Lung microvascular endothelial cell (primary cell): ENCODE results near the gene TELO2. TPM values are rescaled to one million over a fixed set of nuclear protein-coding genes. Genes with fewer than 3 reads are reported as not detected.
A peak's percentile ranks its signal among the peaks of the same experiment; 100 is the strongest.

Experiments
- DNase-seq, 2 donors: peaks; one replicate each; pipeline versions ENCODE4 v3.0.0 to v3.0.0-alpha.2; 2010; ENCODE audit warnings: low read depth in 2 of 2
- total RNA-seq: library from RNA; depleted of rRNA; stranded (reverse); fragments of >200 nt; gene quantifications from 2 replicates; pipeline ENCODE4 v1.2.1, GENCODE V29; 2014

Gene TELO2
- total RNA-seq, 1 donor from 2014 or later, result 17.9 TPM

DNA sequence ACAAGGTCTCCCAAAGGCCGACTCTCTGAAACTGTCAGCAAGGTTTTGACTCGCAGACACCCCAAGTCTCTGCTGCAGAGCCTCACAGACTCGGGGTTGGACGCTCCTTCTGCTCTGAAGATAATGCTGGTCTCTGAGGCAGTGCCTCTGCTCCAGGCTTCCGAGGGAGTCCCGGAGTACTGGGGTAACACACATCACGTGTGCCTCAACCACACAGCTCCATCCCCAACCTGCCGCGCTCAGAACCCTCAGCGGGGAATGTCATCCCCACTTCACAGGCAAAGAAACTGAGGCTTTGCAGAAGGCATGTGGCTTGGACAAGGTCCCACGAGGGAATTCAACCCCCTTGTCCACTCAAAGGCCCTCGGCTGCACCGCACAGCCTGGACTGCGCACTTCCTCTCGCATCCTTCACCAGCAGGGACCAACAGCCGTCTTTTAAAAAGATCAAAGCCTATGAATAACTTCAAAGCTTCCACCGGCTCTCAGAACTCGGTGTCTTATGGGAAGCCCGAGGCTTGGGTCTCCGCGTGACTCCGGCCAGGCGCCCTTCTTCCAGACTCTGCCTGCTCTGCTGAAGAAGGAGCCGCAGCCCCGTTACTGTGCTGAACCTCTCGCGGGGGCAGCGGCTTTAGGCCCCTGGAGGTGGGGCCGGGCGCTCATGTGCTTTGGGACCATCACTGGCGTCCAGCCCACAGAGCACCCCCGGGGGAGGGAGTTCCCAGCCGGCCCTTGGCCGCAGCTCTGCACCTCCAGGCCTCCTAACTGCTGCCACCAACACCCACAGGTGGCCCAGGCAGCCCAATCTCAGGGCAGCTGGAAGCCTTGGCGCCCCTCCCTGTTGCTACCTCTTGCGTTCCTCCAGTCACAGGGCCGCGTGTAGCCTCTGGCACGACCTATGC, 42.5 kb downstream of the TELO2 start:
- peak in 1 of 2 donors; percentile 22 for DNase-seq

DNA sequence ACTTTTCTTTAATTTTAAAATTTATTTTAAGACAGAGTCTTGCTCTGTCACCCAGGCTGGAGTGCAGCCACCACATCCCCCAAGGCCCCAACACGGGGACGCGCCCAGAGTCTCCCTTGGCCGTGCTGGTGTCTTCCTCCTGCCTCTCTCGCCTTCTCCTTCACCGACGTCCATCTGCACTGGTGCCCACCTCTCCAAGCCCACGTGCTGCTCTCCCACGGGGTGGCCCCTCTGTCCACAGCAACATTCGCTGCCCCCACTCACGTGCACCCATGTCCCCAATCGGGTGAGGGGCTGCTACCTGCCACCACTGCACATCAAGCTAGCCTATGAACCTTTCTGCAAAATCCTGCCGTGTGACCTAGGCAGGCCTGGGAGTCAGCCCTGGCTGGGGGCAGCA, 43.4 kb downstream of the TELO2 start:
- DNase-seq, result no peak

DNA sequence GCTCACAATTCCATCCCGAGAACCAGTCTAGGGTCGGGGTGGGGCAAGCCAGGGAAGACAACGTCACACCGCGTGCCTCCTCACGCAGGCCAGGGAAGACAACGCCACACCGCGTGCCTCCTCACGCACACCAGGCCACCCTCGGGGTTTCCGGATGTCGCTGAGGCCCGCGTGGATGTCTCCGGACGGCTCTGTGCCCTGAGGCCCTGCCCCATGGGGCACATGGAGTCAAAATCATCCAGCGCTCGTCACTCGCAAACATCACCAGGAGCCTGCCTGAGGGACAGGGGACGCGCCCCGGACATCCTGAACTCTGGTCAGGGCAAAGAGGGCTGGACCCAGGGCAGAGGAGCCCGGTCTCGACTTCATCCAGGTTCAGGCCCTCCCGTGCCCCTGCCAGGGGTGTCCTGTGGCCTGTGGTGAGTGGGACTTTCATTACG, 44.0 kb downstream of the TELO2 start:
- DNase-seq, result no peak

DNA sequence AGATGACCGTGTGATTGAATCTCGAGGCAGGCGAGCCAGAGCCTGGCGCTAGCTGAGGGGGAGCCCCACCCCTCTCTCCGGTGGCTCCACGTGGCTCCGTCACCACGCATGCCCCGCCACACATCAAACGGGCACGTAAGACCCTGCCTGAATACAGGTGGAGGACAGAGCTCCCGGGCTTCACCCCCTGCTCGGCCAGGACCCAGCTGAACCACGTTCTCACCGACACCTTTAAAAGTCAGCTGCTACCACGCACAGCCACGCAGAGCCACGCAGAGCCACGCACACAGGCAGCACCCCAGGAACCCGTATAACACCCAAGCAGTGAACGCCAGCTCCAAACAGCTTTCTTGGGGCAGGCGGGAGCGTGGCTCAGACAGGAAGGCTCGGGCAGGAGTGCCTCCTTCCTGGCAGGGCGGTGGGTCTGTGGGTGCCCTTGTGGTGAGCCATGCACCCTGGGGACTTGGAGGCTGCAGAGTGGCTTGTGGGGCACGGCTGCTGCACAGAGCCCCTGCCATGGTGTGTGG, 44.7 kb downstream of the TELO2 start:
- no peak for DNase-seq

DNA sequence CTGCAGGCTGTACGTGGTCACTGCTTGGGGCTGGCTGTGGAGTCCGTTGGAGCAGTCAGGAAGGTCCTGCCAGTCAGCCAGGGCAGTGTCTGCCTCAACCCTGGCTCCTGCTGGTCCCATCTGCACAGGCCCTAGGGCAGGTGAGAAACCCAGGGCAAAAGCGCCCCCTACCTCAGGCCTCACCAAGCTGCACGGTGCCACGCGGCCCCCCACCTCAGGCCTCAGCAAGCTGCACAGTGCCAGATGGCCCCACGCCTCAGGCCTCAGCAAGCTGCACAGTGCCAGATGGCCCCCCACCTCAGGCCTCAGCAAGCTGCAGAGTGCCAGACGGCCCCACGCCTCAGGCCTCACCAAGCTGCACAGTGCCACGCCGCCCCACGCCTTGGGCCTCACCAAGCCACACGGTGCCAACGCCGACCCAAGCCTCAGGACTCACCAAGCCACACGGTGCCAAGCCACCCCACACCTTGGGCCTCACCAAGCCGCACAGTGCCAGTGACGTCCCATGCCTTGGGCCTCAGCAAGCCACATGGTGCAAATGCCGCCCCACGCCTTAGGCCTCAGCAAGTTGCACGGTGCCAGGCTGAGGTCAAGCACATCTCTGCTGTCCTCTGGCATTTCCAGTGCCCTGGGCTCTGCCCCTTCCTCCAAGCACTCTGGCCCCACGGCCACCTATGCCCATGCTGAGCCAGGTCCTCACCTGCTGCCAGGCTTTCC, 45.8 kb downstream of the TELO2 start:
- DNase-seq, result peak in 1 of 2 donors; percentile 64

DNA sequence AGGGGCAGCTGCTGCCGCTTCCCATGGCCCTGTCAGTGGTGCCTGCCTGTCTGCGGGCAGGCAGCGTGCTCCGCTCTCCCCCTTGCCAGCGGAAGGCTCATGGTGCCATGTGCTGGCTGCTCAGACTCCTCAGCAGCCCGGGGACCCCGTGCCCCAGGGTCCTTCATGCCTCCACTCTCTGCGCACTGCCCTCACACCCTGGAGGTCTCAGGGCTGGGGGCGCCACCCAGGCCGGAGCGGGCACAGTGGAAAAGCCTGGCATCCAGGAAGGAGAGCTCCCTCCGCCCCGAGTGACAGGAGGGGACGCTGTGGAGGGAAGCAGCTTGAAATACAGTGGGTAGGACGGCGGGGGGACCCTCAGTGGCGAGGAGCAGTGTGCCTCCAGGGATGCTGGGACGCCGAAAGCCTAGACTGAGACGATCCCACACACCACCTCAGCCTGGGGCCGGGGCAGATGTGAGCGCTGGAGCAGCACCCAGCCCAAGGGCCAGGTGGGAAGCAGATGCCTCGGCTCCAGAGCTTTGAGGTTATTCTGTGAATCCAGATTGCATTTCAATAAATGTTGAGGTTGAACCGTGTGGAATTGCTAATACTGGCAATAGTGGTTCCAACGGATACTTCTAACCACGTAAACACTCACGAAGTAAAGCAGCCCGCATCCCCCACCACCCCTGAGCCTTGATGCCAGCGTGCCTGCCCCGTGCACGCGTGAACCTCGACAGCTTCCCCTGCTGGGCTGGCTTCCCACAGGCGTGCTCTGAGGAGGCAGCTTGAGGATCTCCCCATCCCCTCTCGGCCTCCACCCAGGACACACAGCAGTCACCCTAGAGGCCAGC, 46.8 kb downstream of the TELO2 start:
- DNase-seq, result no peak

DNA sequence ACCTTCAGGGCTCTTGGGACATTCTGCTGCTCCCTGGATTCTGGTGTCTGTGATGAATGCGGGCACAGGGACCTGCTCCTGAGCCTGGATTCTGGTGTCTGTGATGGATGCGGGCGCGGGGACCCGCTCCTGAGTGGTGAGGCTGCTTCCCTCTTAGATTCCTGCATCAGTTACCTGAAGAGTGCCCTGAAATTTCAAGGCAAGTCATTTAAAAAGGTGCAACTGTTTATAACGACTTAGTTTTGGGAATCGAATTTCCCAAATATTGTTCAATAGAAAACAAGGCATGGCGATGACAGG, 47.3 kb downstream of the TELO2 start:
- no peak for DNase-seq

DNA sequence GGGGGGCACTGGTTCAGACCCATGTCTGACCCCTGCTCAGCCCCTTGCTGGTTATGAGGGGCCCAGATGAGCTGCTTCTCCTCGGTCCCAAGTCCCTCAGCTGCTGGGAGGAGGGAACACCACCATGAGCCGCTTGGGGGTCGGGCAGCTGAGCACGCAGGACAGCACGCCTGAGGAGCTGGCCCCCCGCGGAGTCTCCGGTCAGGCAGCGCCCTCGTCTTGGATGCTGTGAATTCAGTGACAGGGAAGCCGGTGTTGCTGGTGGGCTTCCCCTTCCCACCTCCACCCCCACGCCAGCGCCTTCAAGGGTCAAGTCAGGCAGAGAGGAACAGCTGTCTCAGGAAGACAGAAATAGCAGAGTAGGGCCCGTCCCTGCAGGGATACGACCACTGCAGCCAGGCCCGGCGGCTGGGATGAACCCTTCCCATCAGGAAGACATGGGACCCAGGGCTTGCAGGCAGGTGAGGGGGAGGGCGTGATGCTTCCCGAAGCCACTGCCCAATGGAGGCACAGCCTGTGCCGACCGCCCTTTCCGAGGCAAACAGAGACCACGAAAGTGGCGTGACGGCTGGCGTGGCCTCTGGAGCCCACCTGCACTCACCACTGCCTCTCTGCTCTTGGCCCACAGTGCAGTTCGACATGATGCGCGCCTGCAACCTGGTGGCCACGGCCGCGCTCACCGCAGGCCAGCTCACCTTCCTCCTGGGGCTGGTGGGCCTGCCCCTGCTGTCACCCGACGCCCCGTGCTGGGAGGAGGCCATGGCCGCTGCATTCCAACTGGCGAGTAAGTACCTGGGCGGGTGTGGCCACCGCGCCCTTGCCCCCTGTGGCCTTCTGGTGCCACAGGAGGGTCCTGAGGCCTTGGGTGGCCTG, 48.4 kb downstream of the TELO2 start:
- DNase-seq, result no peak

DNA sequence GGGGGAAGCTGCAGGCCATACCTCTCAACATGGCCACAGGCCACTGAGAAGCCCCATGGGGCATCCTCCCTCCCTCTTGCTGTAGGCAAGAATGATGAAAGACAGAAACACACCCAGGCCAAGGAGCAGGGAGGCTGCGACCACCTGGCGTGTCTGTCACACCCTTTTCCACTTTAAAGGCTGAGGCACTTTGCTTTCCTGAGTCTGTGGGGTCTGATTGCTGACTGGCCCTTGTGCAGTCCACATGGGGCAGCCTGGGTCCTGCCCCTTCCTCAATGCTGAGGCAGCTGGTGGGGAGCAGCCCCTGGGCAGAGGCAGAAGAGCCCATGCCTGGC, 49.0 kb downstream of the TELO2 start:
- DNase-seq, result no peak

DNA sequence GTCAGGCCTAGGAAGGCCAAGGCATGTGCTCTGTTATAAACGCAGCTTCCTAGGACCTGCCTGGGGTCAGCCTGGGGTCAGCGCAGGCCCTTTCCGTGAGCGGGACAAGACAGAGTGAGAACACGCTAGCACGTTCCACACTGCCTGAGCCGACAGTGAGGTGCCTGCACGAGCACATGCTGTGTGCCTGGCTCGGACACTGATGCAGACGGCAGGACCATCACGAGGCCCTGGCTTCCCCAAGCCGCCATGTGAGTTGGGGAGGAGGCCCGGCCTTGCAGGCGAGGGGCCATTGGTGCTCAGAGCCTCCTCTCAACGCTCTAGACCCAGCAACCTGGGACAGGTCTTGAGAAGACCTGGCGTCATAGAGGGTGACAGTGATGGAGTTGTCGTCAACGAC, 49.4 kb downstream of the TELO2 start:
- no peak for DNase-seq

DNA sequence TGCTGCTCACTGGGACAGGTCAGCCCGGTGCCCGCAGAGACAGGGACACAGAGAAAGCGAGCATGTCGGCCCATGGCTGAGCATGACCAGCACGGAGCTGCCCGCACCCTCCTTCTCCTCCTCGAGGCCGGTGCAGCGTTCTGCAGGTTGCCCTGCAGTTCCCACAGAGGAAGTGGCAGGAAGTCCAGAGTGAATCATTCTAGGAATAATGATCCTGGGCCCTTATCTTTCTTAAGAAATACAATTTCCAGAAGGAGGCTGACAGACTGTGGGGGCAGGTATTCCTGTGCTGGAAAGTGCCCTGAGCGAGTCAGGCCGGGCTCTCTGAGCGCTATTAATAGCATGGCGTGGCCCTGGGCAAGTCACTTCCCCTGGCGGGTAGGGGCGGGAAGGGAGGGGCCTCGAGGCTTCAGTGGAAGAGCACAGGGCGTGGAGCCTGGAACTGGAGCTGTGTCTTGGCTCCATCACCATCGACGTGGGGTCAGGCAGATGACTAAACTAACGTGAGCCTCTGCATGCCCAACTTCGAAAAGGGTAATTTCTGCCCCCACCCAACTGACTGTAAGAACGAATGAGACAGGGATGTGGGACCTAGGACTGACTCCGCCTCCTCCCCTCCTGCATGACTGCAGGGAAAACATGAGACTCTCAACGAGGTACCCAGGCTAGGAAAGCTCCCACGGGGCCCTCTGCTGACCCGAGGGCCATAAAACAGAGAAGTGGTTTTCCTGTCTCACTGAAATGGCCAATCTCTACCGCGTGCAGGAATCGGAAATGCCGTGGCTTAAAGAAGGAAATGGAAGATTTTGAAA, 50.1 kb downstream of the TELO2 start:
- peak; percentile 91 to 98 for DNase-seq

DNA sequence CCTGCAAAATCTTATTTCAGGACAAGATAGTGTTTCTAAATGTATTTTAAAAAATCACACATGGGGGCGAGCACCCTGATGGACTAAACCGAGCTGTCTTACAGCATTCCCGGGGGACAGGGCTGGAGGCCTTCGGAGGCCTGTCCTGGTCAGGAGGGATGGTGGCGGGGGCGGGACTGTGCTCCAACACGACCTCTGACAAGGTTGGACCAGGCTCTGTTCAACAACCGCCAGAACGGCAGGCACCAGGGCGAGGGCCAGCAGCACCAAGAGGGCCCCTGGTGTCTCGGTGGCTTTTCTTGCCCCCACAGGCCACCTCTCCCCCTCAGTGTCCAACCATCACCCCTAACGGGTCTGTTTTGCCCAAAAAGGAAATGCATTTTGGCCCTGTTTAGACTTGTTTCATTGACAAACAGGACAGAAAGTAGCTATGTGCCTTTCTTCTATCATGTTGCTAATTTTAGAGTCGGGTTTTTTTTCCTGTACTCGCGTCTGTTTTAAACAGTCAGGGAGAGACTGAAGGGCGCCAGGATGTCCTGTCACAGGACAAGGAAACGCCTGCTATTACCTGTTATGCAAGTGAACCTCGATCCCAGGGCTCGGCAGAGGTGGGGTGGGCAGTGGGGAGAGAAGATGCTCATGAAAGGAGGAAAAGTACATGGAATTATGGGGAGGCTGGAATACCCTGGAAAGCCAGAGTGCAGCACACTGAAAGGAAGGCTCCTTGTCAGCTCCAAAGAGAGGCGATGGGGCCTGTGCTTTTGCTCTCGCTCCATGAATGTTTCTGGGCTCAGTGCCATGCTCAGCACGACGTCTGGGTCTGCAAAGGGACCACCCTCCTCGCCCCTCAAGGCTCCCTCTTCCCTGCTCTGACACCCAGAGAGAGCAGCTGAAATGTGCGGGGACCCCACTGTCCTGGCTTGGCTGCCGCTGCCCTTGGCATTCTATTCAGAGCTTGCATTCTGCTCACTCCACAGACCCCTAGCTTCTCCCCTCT, 52.2 kb downstream of the TELO2 start:
- DNase-seq, result peak; percentile 64 to 97

DNA sequence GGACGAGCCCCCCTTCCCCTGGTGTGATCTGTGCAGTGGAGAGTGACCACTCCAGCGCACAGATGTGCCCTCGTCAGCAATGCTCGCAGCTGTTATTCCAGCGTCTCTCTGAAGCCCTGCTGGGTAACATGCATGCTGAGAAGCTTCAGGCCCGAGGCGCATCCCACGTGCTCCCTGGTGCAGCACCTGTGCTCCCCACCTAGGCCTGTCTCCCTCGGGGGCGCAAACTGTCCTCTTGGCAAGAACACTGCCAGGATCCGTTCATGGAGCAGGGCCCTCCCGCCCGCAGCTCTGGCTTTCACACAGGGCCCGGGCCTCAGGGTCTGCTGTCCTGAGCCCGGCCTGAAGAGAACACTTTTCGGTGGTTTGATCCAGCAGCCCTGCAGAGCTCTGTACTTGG, 53.3 kb downstream of the TELO2 start:
- DNase-seq, result no peak

DNA sequence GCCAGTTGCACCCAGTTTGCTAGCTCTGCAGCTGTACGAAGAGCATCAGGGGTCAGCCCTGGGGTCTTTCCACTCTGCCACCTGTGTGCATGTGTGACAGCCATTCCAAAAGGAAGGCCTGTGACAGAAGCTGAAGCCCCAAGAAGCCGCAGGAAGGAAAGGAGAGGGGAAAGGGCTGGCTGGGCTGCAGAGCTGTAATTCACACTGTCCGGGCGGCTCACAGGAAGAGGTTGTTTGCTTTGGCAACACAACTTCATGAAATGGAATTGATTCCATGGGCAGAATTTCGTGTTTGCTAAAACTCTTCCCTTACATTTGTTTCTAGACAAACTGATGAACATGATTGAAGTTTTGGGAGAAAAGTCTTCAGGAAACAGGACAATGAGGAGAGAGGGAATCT, 55.1 kb downstream of the TELO2 start:
- DNase-seq, result peak; percentile 73 to 93

DNA sequence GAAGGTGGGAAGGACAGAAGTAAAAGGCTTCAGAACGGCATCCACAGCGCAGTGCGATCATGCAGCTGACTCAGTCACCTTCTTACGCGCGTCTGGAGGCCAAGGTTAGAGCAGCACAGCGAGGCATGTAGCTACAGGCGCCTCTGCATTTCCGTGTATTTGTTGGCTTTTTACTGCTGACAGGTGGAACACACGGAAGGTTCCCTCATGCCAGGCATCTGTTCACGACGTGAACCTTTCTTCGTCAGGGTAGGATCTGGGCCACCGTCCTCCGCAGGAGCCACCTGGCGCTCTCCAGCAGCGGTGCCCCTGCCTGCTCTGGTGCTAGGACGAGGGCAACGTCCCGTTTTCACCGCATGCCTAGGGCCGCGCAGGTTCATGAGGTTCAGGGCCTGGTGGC, 55.6 kb downstream of the TELO2 start:
- peak; percentile 69 to 82 for DNase-seq

DNA sequence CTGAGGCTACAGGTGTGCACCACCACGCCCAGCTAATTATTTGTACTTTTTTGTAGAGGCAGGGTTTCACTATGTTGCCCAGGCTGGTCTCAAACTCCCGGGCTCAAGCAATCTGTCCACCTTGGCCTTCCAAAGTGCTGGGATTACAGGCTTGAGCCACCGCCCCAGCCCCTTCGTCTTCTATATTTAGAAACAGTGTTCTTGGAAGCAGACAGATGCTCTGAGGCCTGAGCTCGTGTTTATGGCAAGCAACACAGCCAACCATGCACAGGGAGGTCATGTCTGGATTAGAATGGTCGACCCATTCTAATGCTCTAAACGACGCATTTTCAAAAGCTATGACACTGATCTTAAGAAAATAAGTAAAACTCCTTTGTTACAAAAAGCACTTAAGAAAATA, 56.9 kb downstream of the TELO2 start:
- no peak for DNase-seq

DNA sequence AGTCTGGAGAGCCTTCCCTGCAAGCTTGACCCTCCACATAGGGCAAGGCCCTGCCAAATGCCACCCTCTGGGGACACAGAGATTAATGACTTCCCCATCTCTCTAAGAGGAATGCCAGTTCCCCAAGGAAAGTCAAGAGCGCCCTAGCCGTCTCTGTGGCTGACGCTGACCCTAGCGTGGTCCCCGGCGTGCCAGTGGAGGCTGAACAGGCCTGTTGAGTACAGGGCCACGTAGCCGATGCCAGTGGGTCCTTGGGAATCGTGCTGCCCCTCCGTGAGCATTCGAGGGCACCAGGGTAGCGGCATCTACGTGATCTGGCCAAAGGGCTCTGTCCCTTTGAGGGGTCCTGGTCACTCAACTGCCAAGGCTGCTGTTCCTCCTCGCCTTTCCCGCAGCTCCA, 57.5 kb downstream of the TELO2 start:
- no peak for DNase-seq

DNA sequence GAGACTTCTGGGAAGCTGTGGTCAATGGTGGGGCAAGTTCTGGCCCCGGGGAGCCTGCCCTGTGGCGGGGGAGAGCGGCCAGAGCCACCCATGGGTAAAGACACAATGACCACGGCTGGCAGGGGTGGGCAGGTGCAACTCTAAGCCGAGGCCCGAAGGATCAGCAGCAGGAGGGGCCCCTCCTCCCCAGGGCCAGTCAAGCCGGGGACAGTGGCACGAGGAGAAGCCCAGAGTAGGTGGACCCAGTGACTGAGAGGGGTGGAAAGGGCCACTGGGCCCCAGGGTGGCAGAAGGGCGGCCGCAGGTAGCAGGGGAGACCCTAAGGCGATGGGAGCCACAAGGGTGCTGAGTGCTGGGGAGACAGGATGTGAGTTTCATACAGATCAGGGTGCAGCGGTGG, 58.0 kb downstream of the TELO2 start:
- no peak for DNase-seq

DNA sequence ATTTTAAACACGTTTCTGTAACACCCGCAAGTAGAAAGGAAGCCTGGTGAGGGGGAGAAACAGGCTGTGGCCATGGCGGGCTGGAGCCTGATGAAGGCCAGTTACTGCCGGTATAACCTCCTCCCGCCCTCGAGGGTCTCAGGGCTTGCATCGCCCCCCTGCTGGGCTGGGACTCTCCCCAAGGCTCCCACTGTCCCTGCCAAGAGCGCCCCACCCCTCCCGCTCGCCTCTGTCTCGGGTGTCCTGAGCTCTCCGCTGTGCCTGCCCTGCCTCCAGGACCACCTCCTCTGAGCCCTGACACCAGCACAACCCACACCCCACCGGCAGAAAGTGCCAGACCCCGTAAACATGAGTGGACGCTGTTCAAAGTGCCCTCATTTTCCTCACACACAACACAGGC, 59.0 kb downstream of the TELO2 start:
- DNase-seq, result no peak
